Gastroesophageal sphincter (tissue), 3 donors: Measurements from ENCODE around the gene RAB32.

Experiments
- CTCF ChIP-seq, 4 experiments: fragments of 200-600 bp in 2 of 4; fragments of 450-650 bp in 2 of 4; sonication (generic) in 1 of 4; IDR thresholded peaks; one replicate each; pipeline ENCODE4 v1.5.1; 2017 to 2019; ENCODE audit warnings: antibody characterized with exemption in 4 of 4, mild to moderate bottlenecking in 2 of 4, moderate library complexity in 2 of 4
- EP300 ChIP-seq: sonication (generic); formaldehyde crosslinking; IDR thresholded peaks from one replicate; pipeline ENCODE4 v1.6.1; 2017; ENCODE audit warnings: antibody characterized with exemption, mild to moderate bottlenecking
- POLR2AphosphoS5 ChIP-seq: sonication (generic); formaldehyde crosslinking; IDR thresholded peaks from one replicate; pipeline ENCODE4 v1.6.1; 2017; ENCODE audit warnings: antibody characterized with exemption

GRCh38 chr6:146560607-146561006 is 17.0 kb downstream of the RAB32 start:
- no peak for TF ChIP-seq CTCF (IDR thresholded peaks at IDR 0.05)
- no peak for TF ChIP-seq POLR2AphosphoS5
- TF ChIP-seq EP300: no peak
